GM18858 (cell line): ENCODE results near the gene HPCA.

ENCODE experiments used
- ATAC-seq: cut with Tn5 transposase; IDR thresholded peaks from one replicate; pipeline ENCODE4 v1.9.1; 2021; ENCODE audit not compliant: unreplicated experiment

HPCA gene

DNA sequence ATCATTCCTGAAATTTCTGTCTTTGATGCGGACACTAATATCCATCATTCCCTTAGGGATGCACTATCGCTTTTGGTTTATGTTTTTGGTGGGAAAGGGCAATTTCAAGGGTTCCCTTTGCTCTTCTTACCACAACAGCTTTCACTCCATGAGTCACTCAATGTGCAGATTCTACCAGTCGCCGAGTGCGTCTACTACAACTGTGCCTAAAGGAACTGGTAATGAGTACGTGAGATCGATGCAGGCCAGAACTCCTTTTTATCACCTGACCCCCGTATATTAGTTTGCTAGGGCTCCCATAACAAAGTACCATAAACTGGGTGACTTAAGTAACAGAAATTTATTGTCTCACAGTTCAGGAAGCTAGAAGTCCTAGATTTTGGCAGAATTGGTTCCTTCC is 42.4 kb downstream of the HPCA start:
- no peak for ATAC-seq

DNA sequence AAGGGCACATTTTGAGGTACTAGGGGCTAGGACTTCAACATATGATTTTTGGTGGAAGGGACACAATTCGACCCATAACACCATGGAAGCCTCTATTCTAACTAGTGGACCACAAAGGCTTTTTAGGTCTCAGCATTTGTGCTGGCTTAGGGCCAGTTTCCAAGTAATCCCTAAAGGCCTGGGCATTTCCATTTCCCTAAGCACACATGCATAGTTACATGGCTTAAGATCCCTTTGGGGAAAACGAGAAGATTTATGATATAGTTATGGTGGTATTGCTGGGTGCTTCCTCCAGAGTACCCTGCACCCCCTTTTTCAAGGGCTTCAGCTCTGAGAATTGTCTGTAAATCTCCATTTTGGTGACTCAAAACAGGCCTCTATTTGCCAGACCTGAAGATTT is 43.1 kb downstream of the HPCA start:
- ATAC-seq: no peak

DNA sequence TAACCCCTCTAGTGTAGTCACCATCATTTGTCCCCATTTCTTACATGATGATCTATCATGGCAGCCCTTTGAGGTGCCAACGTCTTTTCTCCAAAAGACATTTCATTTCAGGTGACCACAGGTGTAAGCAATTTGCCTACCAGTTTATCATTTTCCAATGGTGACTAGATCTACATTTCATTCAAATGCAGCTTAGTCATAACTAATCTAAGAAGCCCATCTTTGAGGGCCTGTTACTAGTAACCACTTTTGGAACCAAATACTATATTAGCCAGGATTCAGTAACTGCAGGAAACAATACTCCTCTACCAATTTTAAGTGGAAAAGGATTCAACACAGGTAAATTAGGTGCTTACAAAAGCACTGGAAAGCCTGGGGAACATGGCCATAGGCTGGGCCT is 45.5 kb downstream of the HPCA start:
- no peak for ATAC-seq

DNA sequence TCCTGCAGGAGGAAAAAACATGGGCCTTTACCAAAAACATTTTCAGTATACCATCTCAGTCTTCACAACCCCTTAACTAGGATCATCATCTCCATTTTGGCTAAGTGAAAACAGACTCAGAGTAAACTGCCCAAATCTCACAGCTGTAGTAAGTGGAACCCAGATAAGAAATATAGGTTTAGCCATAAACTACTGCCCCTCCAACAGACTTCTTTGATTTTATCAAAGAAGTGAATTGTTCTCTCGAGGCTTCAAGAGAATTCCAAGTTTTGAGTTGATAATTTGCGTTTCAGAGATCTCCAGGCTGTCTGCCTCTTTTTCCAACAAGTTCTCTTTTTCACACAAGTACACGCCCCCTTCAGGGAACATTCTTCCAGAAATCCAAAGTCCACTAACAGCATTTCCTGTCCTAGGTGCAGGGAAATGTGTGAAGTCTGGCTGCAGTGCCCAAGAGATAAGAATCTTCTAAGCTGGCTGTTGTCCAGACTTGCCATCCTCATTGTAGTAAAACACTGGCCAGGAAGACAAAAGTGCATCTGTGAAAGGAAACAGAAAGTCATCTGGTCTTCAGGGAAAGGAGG is 47.5 kb downstream of the HPCA start:
- no peak for ATAC-seq

DNA sequence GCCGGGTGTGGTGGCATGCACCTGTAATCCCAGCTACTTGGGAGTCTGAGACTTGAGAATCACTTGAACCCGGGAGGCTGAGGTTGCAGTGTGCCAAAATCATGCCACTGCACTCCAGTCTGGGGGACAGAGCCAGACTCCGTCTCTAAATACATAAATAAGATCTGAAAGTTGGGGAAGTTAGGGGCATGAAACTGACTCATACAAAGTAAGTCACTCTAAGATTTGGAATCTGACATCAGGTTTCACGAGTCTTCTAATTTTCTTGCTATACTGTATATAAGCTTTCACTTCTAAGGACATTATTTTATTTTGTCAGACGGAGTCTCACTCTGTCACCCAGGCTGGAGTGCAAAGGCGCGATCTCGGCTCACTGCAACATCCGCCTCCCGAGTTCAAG is 48.2 kb downstream of the HPCA start:
- no peak for ATAC-seq

DNA sequence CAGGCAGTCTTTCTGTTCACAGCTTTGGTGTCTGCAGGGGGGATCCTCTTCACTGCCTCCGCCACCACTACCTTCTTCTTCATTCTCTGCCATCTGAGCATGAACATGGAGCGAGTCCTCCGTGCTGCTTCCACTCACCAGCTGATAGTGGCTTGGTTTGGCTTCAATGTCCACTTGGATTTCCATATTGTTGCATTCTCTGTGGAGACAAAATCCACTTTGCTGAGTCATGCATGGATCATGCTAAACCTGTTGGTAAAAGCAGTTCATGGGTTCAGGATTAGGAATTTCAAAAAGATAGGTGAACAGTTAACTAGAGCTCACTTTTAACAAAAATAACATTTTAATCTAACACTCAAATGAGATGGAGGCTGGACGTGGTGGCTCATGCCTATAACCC is 50.8 kb downstream of the HPCA start:
- no peak for ATAC-seq

DNA sequence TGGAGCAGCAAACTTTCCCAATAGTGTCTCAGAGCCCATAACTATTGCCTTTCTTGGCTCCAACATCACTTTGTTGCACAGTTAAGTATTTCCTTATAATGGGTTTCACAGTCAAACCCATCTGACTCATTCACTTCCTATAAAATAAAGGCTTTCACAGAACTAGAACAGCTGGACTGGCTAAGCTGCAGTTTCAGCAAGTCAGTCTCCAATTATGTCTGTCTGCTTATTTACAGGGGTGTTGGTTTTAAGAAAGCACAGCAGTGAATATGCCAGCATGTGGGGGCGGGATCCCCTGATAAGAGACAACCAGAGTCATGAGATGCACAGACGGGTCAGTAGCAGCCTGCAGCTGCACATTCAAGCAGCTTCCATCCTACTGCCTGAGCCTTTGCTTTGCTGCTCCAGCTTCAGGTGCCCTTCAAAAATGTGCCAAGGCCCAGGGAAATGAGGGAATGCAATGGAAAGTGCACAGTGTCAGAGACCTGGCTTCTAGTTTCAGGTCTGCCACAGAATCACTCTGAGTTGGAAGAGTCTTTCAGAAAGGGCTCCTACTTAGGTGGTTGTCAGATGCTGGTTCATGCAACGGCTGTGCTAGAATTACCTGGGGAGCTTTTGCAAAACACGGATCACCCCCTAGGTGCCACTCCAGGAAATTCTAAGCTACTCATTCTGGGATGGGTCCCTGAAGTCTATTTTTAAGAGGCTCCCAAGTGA is 53.5 kb downstream of the HPCA start:
- ATAC-seq: no peak

DNA sequence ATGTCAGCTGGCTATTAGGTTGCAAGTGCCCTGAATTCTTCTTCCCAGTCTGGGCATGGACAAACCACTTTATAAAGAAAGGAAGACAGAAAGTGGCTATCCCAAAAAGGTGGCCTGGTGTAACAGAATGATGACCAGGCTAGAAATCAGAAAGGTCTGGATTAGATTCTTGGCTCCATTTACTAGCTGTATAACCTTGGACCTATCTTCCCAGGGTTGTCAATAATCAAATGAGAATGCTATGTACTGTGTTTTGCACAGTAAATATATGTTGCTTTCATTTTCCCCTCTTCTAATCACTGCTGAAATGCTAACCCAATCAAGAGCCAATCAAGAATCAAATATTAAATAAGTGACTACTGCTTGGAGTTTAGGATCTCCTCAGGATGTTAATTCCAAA is 57.9 kb downstream of the HPCA start:
- ATAC-seq: no peak
